ENCODE results near the gene SPTBN1.
"Not testable (repeated sequence)": the region's sequence is repeated elsewhere in the genome, so short reads cannot be mapped to it uniquely, and the experiment has no call there.

Gene SPTBN1

GRCh38 chr2:54528311-54528955, 72.3 kb downstream of the SPTBN1 start:
- DNase-seq (ENCODE audit: low read depth), result no peak

GRCh38 chr2:54529518-54529917, 73.4 kb downstream of the SPTBN1 start:
- DNase-seq (ENCODE audit: low read depth), result not testable (repeated sequence)

GRCh38 chr2:54529935-54530334, 73.8 kb downstream of the SPTBN1 start:
- no peak for DNase-seq (ENCODE audit: low read depth)

- no peak for DNase-seq (ENCODE audit: low read depth)
Measured at GRCh38 chr2:54531558-54531957, 75.4 kb downstream of the SPTBN1 start.

- no peak for DNase-seq (ENCODE audit: low read depth)
Measured at GRCh38 chr2:54534221-54534620, 78.1 kb downstream of the SPTBN1 start.

- no peak for DNase-seq (ENCODE audit: low read depth)
Measured at GRCh38 chr2:54534625-54535024, 78.5 kb downstream of the SPTBN1 start.

GRCh38 chr2:54535599-54536195, 79.6 kb downstream of the SPTBN1 start:
- DNase-seq (ENCODE audit: low read depth), result no peak

GRCh38 chr2:54536720-54537119, 80.6 kb downstream of the SPTBN1 start:
- DNase-seq (ENCODE audit: low read depth), result no peak

- DNase-seq (ENCODE audit: low read depth), result no peak
Measured at GRCh38 chr2:54538537-54538936, 82.4 kb downstream of the SPTBN1 start.

- DNase-seq (ENCODE audit: low read depth), result no peak
Measured at GRCh38 chr2:54539683-54540082, 83.6 kb downstream of the SPTBN1 start.

- no peak for DNase-seq (ENCODE audit: low read depth)
Measured at GRCh38 chr2:54540194-54540593, 84.1 kb downstream of the SPTBN1 start.

- DNase-seq (ENCODE audit: low read depth), result no peak
Measured at GRCh38 chr2:54541995-54542394, 85.9 kb downstream of the SPTBN1 start.

GRCh38 chr2:54543733-54544396, 87.7 kb downstream of the SPTBN1 start:
- DNase-seq (ENCODE audit: low read depth), result no peak

GRCh38 chr2:54545702-54546450, 89.7 kb downstream of the SPTBN1 start:
- DNase-seq (ENCODE audit: low read depth), result no peak

- DNase-seq (ENCODE audit: low read depth), result no peak
Measured at GRCh38 chr2:54546518-54546917, 90.4 kb downstream of the SPTBN1 start.

- DNase-seq (ENCODE audit: low read depth), result no peak
Measured at GRCh38 chr2:54546923-54547720, 91.0 kb downstream of the SPTBN1 start.

GRCh38 chr2:54549430-54549829, 93.3 kb downstream of the SPTBN1 start:
- DNase-seq (ENCODE audit: low read depth), result no peak

- no peak for DNase-seq (ENCODE audit: low read depth)
Measured at GRCh38 chr2:54549917-54550518, 93.9 kb downstream of the SPTBN1 start.

GRCh38 chr2:54550547-54550946, 94.4 kb downstream of the SPTBN1 start:
- no peak for DNase-seq (ENCODE audit: low read depth)

GRCh38 chr2:54551123-54551756, 95.1 kb downstream of the SPTBN1 start:
- no peak for DNase-seq (ENCODE audit: low read depth)

GRCh38 chr2:54553075-54553474, 96.9 kb downstream of the SPTBN1 start:
- DNase-seq (ENCODE audit: low read depth), result no peak
